H9 (cell line): ENCODE measurements around the gene DNAJC10. TPM values are rescaled to one million over a fixed set of nuclear protein-coding genes. Genes with fewer than 3 reads are reported as not detected.

Experiments
- DNase-seq: peaks from one replicate; pipeline ENCODE4 v3.0.0-alpha.2; 2017
- H2AFZ ChIP-seq: one replicate; pipeline ENCODE4 v1.6.1; 2013; ENCODE audit warnings: mild to moderate bottlenecking, low read length, control low read depth, moderate library complexity
- H2AK5ac ChIP-seq: 2 replicates; pipeline ENCODE4 v1.6.1; 2013; ENCODE audit warnings: low read length, control low read depth, mixed read lengths; ENCODE audit not compliant: insufficient read length
- H2BK120ac ChIP-seq: one replicate; pipeline ENCODE4 v1.6.1; 2013; ENCODE audit warnings: low read depth, mild to moderate bottlenecking, low read length, control low read depth, inconsistent platforms; ENCODE audit not compliant: poor library complexity, severe bottlenecking
- H2BK12ac ChIP-seq: 2 replicates; pipeline ENCODE4 v1.6.1; 2013; ENCODE audit warnings: low read length, control low read depth, mixed read lengths, low read depth; ENCODE audit not compliant: insufficient read length
- H2BK15ac ChIP-seq: 2 replicates; pipeline ENCODE4 v1.6.1; 2013; ENCODE audit warnings: low read depth, low read length, control low read depth
- H2BK20ac ChIP-seq: one replicate; pipeline ENCODE4 v1.6.1; 2013; ENCODE audit warnings: low read depth, mild to moderate bottlenecking, low read length, control low read depth, inconsistent platforms; ENCODE audit not compliant: poor library complexity, severe bottlenecking
- H2BK5ac ChIP-seq: 2 replicates; pipeline ENCODE4 v1.6.1; 2013; ENCODE audit warnings: low read length, control low read depth, mixed read lengths; ENCODE audit not compliant: insufficient read length
- H3K14ac ChIP-seq: 2 replicates; pipeline ENCODE4 v1.6.1; 2013; ENCODE audit warnings: low read length, control low read depth; ENCODE audit not compliant: insufficient read depth
- H3K18ac ChIP-seq: 2 replicates; pipeline ENCODE4 v1.6.1; 2013; ENCODE audit warnings: low read depth, mild to moderate bottlenecking, mixed read lengths, low read length, control low read depth; ENCODE audit not compliant: insufficient read length
- H3K23ac ChIP-seq: 2 replicates; pipeline ENCODE4 v1.6.1; 2013; ENCODE audit warnings: low read length, control low read depth, mixed read lengths, low read depth; ENCODE audit not compliant: insufficient read length
- H3K23me2 ChIP-seq: 2 replicates; pipeline ENCODE4 v1.6.1; 2013; ENCODE audit warnings: low read depth, mild to moderate bottlenecking, mixed read lengths, low read length, control low read depth; ENCODE audit not compliant: insufficient read length, poor library complexity, severe bottlenecking
- H3K27ac ChIP-seq: 2 replicates; pipeline ENCODE4 v1.5.1; 2013; ENCODE audit warnings: low read length, control low read depth, mixed read lengths, low read depth; ENCODE audit not compliant: insufficient read length
- H3K27me3 ChIP-seq: 2 replicates; pipeline ENCODE4 v1.6.1; 2013; ENCODE audit warnings: low read length, control low read depth, inconsistent platforms; ENCODE audit not compliant: insufficient read depth
- H3K4ac ChIP-seq: 2 replicates; pipeline ENCODE4 v1.6.1; 2013; ENCODE audit warnings: low read depth, mild to moderate bottlenecking, control low read depth, inconsistent platforms, low read length, moderate library complexity
- H3K4me1 ChIP-seq: 2 replicates; pipeline ENCODE4 v1.6.1; 2013; ENCODE audit warnings: low read length, control low read depth, inconsistent platforms; ENCODE audit not compliant: insufficient read depth
- H3K4me2 ChIP-seq: 2 replicates; pipeline ENCODE4 v1.6.1; 2013; ENCODE audit warnings: low read length, control low read depth, mixed read lengths; ENCODE audit not compliant: insufficient read length, insufficient read depth
- H3K56ac ChIP-seq: 2 replicates; pipeline ENCODE4 v1.6.1; 2013; ENCODE audit warnings: low read depth, mild to moderate bottlenecking, mixed read lengths, low read length, control low read depth; ENCODE audit not compliant: insufficient read length
- H3K79me1 ChIP-seq: 2 replicates; pipeline ENCODE4 v1.6.1; 2013; ENCODE audit warnings: low read depth, mild to moderate bottlenecking, moderate library complexity, low read length, control low read depth, inconsistent platforms; ENCODE audit not compliant: insufficient read depth, poor library complexity, severe bottlenecking
- H3K79me2 ChIP-seq: 2 replicates; pipeline ENCODE4 v1.6.1; 2013; ENCODE audit warnings: low read length, control low read depth, inconsistent platforms; ENCODE audit not compliant: insufficient read depth
- H3K9ac ChIP-seq: 2 replicates; pipeline ENCODE4 v1.6.1; 2013; ENCODE audit warnings: low read length, control low read depth, mixed read lengths; ENCODE audit not compliant: insufficient read length; ENCODE audit errors: extremely low read depth
- H3K9me3 ChIP-seq: one replicate; pipeline ENCODE4 v1.6.1; 2013; ENCODE audit warnings: low read depth, low read length, inconsistent platforms; ENCODE audit not compliant: control insufficient read depth
- H3T11ph ChIP-seq: one replicate; pipeline ENCODE4 v1.6.1; 2013; ENCODE audit warnings: mild to moderate bottlenecking, low read length, control low read depth, inconsistent platforms
- H4K20me1 ChIP-seq: one replicate; pipeline ENCODE4 v1.6.1; 2013; ENCODE audit not compliant: control insufficient read depth, insufficient read length, insufficient read depth
- H4K5ac ChIP-seq: 2 replicates; pipeline ENCODE4 v1.6.1; 2013; ENCODE audit warnings: low read depth, mild to moderate bottlenecking, mixed read lengths, low read length, control low read depth; ENCODE audit not compliant: insufficient read length
- H4K8ac ChIP-seq: replicated peaks from 2 replicates; pipeline ENCODE4 v1.6.1; 2013; ENCODE audit warnings: low read length, control low read depth, mixed read lengths, low read depth; ENCODE audit not compliant: insufficient read length
- H4K91ac ChIP-seq: 2 replicates; pipeline ENCODE4 v1.6.1; 2013; ENCODE audit warnings: low read depth, mild to moderate bottlenecking, moderate library complexity, mixed read lengths, low read length, control low read depth; ENCODE audit not compliant: insufficient read length
- H3K27ac Mint-ChIP-seq, 3 experiments: 2 replicates in 2 of 3; 3 replicates in 1 of 3; pipeline ENCODE4 v1.8.0; 2020 to 2021; ENCODE audit warnings: mixed read lengths in 3 of 3, mild to moderate bottlenecking in 1 of 3, moderate library complexity in 1 of 3
- H3K27me3 Mint-ChIP-seq: 2 replicates; pipeline ENCODE4 v1.8.0; 2021; ENCODE audit warnings: low read depth, mild to moderate bottlenecking, moderate library complexity, mixed read lengths
- H3K36me3 Mint-ChIP-seq, 3 experiments: 2 replicates in 2 of 3; 3 replicates in 1 of 3; pipeline ENCODE4 v1.8.0; 2020 to 2021; ENCODE audit warnings: low read depth in 3 of 3, mixed read lengths in 3 of 3; ENCODE audit not compliant: insufficient read depth in 1 of 3
- H3K4me1 Mint-ChIP-seq, 2 experiments: 2 replicates each; pipeline ENCODE4 v1.8.0; 2020; ENCODE audit warnings: mixed read lengths in 2 of 2
- H3K4me3 Mint-ChIP-seq, 2 experiments: 2 replicates in 1 of 2; 3 replicates in 1 of 2; pipeline ENCODE4 v1.8.0; 2020 to 2021; ENCODE audit warnings: mild to moderate bottlenecking in 2 of 2, mixed read lengths in 2 of 2, moderate library complexity in 1 of 2
- H3K9me3 Mint-ChIP-seq, 2 experiments: 2 replicates in 1 of 2; 3 replicates in 1 of 2; pipeline ENCODE4 v1.8.0; 2020; ENCODE audit warnings: mild to moderate bottlenecking in 2 of 2, mixed read lengths in 2 of 2, moderate library complexity in 1 of 2
- WGBS: extraction: QIAGEN DNeasy Blood & Tissue Kit; methylation state at CpG from one replicate; pipeline ENCODE4 v1.1.7; 2013; ENCODE audit warnings: missing lambda C conversion rate, low lambda C conversion rate, mixed read lengths; ENCODE audit not compliant: insufficient read length; ENCODE audit errors: extremely low coverage; 5-methylcytosine and 5-hydroxymethylcytosine counted together
- total RNA-seq: library from RNA; stranded (reverse); gene quantifications from 2 replicates; pipeline ENCODE4 v1.2.1, GENCODE V29; 2021
- TF ChIP-seq, protein P1 (sequence below): fragments of 200-600 bp; sonication (generic); conservative IDR thresholded peaks from 3 replicates; pipeline ENCODE4 v1.8.0; 2021; ENCODE audit warnings: antibody characterized with exemption, mild to moderate bottlenecking

Gene DNAJC10
- total RNA-seq, 1 experiment from 2014 or later = 129 TPM

DNA sequence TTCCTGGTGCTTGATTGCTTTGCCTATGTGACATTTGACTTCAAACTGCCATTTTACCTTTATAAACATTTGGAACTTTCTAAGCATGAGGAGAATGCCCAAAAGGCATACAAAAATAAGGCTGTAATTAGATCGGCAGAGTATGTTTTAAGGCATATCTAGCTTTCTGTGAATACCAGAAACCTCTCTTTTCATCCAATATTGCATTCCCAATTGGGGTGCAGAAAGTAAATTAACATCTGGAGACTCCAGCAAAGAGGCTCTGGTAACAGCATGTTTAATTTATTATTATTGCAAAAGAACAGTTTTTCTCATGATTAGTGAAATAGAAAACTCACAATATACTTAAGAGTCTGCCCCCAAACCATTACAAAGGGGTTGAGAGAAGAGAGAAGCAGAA lies 118.2 kb downstream of the DNAJC10 start:
- Histone ChIP-seq H2AFZ (no peak overlapping the region), H4K91ac (no peak overlapping the region), H3K23ac (no peak overlapping the region), H3K14ac (no peak overlapping the region), H2AK5ac (no peak overlapping the region), H2BK120ac (no peak overlapping the region), H3K79me2 (no peaks in the 10 kb centered on the region; the same call in 1 of the 2 replicates), H2BK15ac (no peak overlapping the region), H3K9me3 (no peaks in the 10 kb centered on the region), H4K5ac (no peak overlapping the region), H3K4me2 (no peak overlapping the region), H3K27ac (no peak overlapping the region), H3K4me1 (no peaks in the 10 kb centered on the region), H2BK5ac (no peak overlapping the region), H3K56ac (no peak overlapping the region), H4K20me1 (no peaks in the 10 kb centered on the region), H3T11ph (no peak overlapping the region), H3K79me1 (no peaks in the 10 kb centered on the region), H3K18ac (no peak overlapping the region), H3K23me2 (no peaks in the 10 kb centered on the region), H4K8ac (no peak overlapping the region), H2BK12ac (no peak overlapping the region), H3K27me3 (no peaks in the 10 kb centered on the region), H3K4ac (no peak overlapping the region), H2BK20ac (no peak overlapping the region), H3K9ac (no peak overlapping the region)
- TF ChIP-seq, protein P1, sequence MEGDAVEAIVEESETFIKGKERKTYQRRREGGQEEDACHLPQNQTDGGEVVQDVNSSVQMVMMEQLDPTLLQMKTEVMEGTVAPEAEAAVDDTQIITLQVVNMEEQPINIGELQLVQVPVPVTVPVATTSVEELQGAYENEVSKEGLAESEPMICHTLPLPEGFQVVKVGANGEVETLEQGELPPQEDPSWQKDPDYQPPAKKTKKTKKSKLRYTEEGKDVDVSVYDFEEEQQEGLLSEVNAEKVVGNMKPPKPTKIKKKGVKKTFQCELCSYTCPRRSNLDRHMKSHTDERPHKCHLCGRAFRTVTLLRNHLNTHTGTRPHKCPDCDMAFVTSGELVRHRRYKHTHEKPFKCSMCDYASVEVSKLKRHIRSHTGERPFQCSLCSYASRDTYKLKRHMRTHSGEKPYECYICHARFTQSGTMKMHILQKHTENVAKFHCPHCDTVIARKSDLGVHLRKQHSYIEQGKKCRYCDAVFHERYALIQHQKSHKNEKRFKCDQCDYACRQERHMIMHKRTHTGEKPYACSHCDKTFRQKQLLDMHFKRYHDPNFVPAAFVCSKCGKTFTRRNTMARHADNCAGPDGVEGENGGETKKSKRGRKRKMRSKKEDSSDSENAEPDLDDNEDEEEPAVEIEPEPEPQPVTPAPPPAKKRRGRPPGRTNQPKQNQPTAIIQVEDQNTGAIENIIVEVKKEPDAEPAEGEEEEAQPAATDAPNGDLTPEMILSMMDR = no peak
- no peak overlapping the region for H3K27ac Mint-ChIP-seq
- WGBS = no CpG with 5 or more reads among the region's 1 CpG
- H3K4me1 Mint-ChIP-seq = peaks cover 13 to 23% of the 10 kb centered on the region in 2 experiments
- no peaks in the 10 kb centered on the region for H3K9me3 Mint-ChIP-seq
- H3K27me3 Mint-ChIP-seq = no peaks in the 10 kb centered on the region; the same call in 1 of the 2 replicates
- no peak for DNase-seq
- no peaks in the 10 kb centered on the region for H3K36me3 Mint-ChIP-seq
- H3K4me3 Mint-ChIP-seq = no peak overlapping the region
